Ishikawa (cell line): ENCODE data around the gene RAD51AP2.

Experiments used
- CEBPB ChIP-seq: IDR thresholded peaks from 2 replicates; pipeline ENCODE4 v1.6.1; 2012
- CREB1 ChIP-seq: IDR thresholded peaks from 2 replicates; pipeline ENCODE4 v1.6.1; 2012; ENCODE audit warnings: low read depth
- EGR1 ChIP-seq: IDR thresholded peaks from 2 replicates; pipeline ENCODE4 v1.6.1; 2012
- EP300 ChIP-seq: IDR thresholded peaks from 2 replicates; pipeline ENCODE4 v1.6.1; 2012; ENCODE audit warnings: borderline replicate concordance
- FOXM1 ChIP-seq: IDR thresholded peaks from 2 replicates; pipeline ENCODE4 v1.6.1; 2012; ENCODE audit warnings: low read depth, borderline replicate concordance
- MAX ChIP-seq: IDR thresholded peaks from 2 replicates; pipeline ENCODE4 v1.6.1; 2012
- NFIC ChIP-seq: IDR thresholded peaks from 2 replicates; pipeline ENCODE4 v1.6.1; 2012
- RAD21 ChIP-seq: IDR thresholded peaks from 2 replicates; pipeline ENCODE4 v1.6.1; 2012; ENCODE audit warnings: low read depth
- REST ChIP-seq: IDR thresholded peaks from 2 replicates; pipeline ENCODE4 v1.6.1; 2012; ENCODE audit warnings: low read depth, mild to moderate bottlenecking
- TAF1 ChIP-seq: IDR thresholded peaks from 2 replicates; pipeline ENCODE4 v1.6.1; 2012; ENCODE audit warnings: low read depth, mild to moderate bottlenecking
- TCF12 ChIP-seq: IDR thresholded peaks from 2 replicates; pipeline ENCODE4 v1.6.1; 2012; ENCODE audit warnings: low read depth
- TEAD4 ChIP-seq: IDR thresholded peaks from 2 replicates; pipeline ENCODE4 v1.6.1; 2012
- USF1 ChIP-seq: IDR thresholded peaks from 2 replicates; pipeline ENCODE4 v1.6.1; 2012
- YY1 ChIP-seq: IDR thresholded peaks from 2 replicates; pipeline ENCODE4 v1.6.1; 2012; ENCODE audit warnings: low read depth
- ZBTB7A ChIP-seq: IDR thresholded peaks from 2 replicates; pipeline ENCODE4 v1.6.1; 2012; ENCODE audit warnings: low read depth

Gene RAD51AP2

GRCh38 chr2:17547737-17548136, 29.5 kb upstream of the RAD51AP2 start:
- no peak for TF ChIP-seq YY1

- TF ChIP-seq REST: no peak
- TF ChIP-seq MAX: no peak
- no peak for TF ChIP-seq CREB1
- TF ChIP-seq TEAD4: no peak
- TF ChIP-seq USF1: no peak
- no peak for TF ChIP-seq CEBPB
- no peak for TF ChIP-seq EGR1
- TF ChIP-seq NFIC: no peak
- no peak for TF ChIP-seq TCF12
- no peak for TF ChIP-seq TAF1
- TF ChIP-seq FOXM1: no peak
- no peak for TF ChIP-seq EP300
- no peak for TF ChIP-seq RAD21
- no peak for TF ChIP-seq YY1
- TF ChIP-seq ZBTB7A: no peak
Observed at GRCh38 chr2:17547237-17547636, 29.0 kb upstream of the RAD51AP2 start.

- TF ChIP-seq REST: no peak
- TF ChIP-seq TAF1: no peak
- no peak for TF ChIP-seq EGR1
- TF ChIP-seq MAX: no peak
- no peak for TF ChIP-seq FOXM1
- TF ChIP-seq TEAD4: no peak
- TF ChIP-seq RAD21: no peak
- no peak for TF ChIP-seq EP300
- TF ChIP-seq USF1: no peak
Observed at GRCh38 chr2:17545680-17546613, 27.7 kb upstream of the RAD51AP2 start.

GRCh38 chr2:17544256-17544655, 26.0 kb upstream of the RAD51AP2 start:
- TF ChIP-seq EP300 (no peak), EGR1 (no peak), CREB1 (no peak), CEBPB (no peak)

GRCh38 chr2:17543848-17544247, 25.6 kb upstream of the RAD51AP2 start:
- TF ChIP-seq TAF1 (no peak), RAD21 (no peak), EGR1 (no peak), MAX (no peak), EP300 (no peak), USF1 (no peak), REST (no peak), YY1 (no peak), FOXM1 (no peak), CREB1 (no peak), TEAD4 (no peak), TCF12 (no peak), ZBTB7A (no peak), NFIC (no peak), CEBPB (no peak)
